ENCODE results near the gene OIP5.

DNA sequence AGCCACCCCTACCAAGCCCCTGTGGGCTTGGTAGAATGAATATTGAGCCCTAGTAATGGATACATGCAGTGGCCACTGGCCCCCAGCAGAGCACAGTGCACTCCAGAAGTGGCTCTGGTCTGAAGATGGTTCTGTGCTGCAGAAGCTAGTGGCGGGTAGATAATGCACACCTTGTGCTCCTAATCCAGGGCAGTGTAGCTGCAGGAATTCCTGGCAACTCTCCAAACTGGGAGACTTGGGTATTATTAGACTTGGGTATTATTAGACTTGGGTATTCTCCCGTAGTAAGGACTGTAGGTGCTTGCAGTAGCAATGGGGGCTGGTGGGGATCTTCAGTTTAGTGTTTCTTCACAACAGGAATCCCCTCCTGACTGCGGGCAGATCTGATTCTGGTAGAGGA, 35.0 kb upstream of the OIP5 start:
- TF ChIP-seq CTCF (IDR thresholded peaks at IDR 0.05; ENCODE audit: low read length) (no peak), EZH2phosphoT487 (IDR thresholded peaks at IDR 0.05; ENCODE audit: low read length) (no peak), EZH2 (optimal IDR thresholded peaks at IDR 0.05; ENCODE audit: low read depth, low read length) (no peak)
